Tibial nerve (tissue), 4 donors: Measurements from ENCODE around the gene FARP1. TPM values are rescaled to one million over a fixed set of nuclear protein-coding genes. Genes with fewer than 3 reads are reported as not detected.

ENCODE experiments used
- DNase-seq, 2 donors: peaks; one replicate each; pipeline ENCODE4 v3.0.0-alpha.2; 2019; ENCODE audit warnings: low spot score in 2 of 2
- H3K27ac ChIP-seq, 4 donors: fragments of 200-600 bp; sonication (generic) in 3 of 4; one replicate each; pipeline ENCODE4 v1.5.1; 2017 to 2019; ENCODE audit warnings: mild to moderate bottlenecking in 1 of 4
- H3K27me3 ChIP-seq, 2 donors: fragments of 200-600 bp; sonication (generic) in 1 of 2; one replicate each; pipeline versions ENCODE4 v1.5.1 to v1.6.0; 2017 to 2019
- H3K36me3 ChIP-seq, 3 donors: fragments of 200-600 bp; sonication (generic); one replicate each; pipeline ENCODE4 v1.5.1; 2018 to 2019
- H3K4me1 ChIP-seq, 4 donors: fragments of 200-600 bp; sonication (generic) in 3 of 4; one replicate each; pipeline ENCODE4 v1.5.1; 2017 to 2019
- H3K4me3 ChIP-seq, 4 donors: fragments of 200-600 bp; sonication (generic) in 3 of 4; one replicate each; pipeline ENCODE4 v1.5.1; 2017 to 2019; ENCODE audit warnings: mild to moderate bottlenecking in 1 of 4, moderate library complexity in 1 of 4
- H3K9me3 ChIP-seq, 4 donors: fragments of 200-600 bp; sonication (generic) in 3 of 4; one replicate each; pipeline ENCODE4 v1.5.1; 2017 to 2019
- EP300 ChIP-seq, 2 donors: sonication (generic); formaldehyde crosslinking; IDR thresholded peaks; one replicate each; pipeline ENCODE4 v1.6.1; 2017; ENCODE audit warnings: antibody characterized with exemption in 2 of 2, mild to moderate bottlenecking in 1 of 2
- POLR2A ChIP-seq, 2 donors: fragments of 450-650 bp; IDR thresholded peaks; one replicate each; pipeline ENCODE4 v1.6.1; 2017; ENCODE audit warnings: antibody characterized with exemption in 2 of 2, mild to moderate bottlenecking in 2 of 2, moderate library complexity in 2 of 2
- WGBS, 2 donors: methylation state at CpG; one replicate each; pipeline ENCODE4 v1.1.5; 2018; 5-methylcytosine and 5-hydroxymethylcytosine counted together
- total RNA-seq, 4 donors: library from RNA; depleted of rRNA; stranded (reverse); fragments of >200 nt; gene quantifications; one replicate each; pipeline ENCODE4 v1.1.0, GENCODE V29; 2016
- TF ChIP-seq, protein P1 (sequence below), 5 experiments: fragments of 200-600 bp in 3 of 5; fragments of 450-650 bp in 2 of 5; sonication (generic) in 3 of 5; IDR thresholded peaks; one replicate each; pipeline ENCODE4 v1.5.1; 2016 to 2019; ENCODE audit warnings: antibody characterized with exemption in 5 of 5, mild to moderate bottlenecking in 3 of 5, moderate library complexity in 2 of 5

Gene FARP1
- total RNA-seq, 4 donors from 2014 or later = 21.4 to 28.5 (median 24.9) TPM

DNA sequence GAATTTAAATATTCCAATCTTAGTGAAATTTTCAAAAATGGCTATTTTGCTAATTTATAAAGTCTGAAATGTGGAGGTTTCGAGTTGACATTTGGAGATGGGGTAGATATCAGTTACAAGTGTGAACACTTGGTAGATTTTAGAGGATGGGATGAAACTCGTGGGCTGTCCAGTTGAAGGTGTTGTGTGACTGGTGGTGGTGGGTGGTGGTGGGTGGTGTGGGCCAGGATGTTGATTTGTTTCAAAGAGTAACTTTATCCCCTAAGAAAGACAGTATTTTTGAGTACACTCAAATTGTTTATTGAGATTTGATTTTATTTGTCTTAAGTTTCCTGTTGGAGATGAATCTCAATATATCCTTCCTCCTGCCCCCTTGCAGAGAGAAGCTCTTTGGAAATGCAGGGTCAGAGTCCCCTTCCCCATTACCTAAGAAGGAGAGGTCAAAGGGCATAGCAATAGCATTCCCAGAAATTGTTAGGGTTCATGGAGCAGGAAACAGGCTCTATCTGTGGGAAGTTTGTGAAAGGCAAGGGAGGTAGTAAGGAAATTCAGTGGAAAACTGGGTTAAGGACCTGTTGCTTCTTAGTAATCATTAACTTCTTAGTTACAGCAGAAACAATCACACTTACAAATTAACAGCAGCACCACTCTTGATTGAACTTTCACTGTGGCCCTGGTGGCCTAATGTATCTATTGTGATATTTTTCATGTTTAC lies 167.7 kb downstream of the FARP1 start:
- H3K36me3 ChIP-seq = peaks cover 0 to 2% (median 0%) of the 10 kb centered on the region in 3 donors
- H3K4me3 ChIP-seq = no peak overlapping the region
- no peak for DNase-seq
- no peaks in the 10 kb centered on the region for H3K9me3 ChIP-seq
- H3K27me3 ChIP-seq = no peaks in the 10 kb centered on the region
- no peak for TF ChIP-seq EP300 (IDR thresholded peaks at IDR 0.05)
- no peak for TF ChIP-seq POLR2A (IDR thresholded peaks at IDR 0.05)
- TF ChIP-seq, protein P1, sequence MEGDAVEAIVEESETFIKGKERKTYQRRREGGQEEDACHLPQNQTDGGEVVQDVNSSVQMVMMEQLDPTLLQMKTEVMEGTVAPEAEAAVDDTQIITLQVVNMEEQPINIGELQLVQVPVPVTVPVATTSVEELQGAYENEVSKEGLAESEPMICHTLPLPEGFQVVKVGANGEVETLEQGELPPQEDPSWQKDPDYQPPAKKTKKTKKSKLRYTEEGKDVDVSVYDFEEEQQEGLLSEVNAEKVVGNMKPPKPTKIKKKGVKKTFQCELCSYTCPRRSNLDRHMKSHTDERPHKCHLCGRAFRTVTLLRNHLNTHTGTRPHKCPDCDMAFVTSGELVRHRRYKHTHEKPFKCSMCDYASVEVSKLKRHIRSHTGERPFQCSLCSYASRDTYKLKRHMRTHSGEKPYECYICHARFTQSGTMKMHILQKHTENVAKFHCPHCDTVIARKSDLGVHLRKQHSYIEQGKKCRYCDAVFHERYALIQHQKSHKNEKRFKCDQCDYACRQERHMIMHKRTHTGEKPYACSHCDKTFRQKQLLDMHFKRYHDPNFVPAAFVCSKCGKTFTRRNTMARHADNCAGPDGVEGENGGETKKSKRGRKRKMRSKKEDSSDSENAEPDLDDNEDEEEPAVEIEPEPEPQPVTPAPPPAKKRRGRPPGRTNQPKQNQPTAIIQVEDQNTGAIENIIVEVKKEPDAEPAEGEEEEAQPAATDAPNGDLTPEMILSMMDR (IDR thresholded peaks at IDR 0.05) = no peak
- no peak overlapping the region for H3K27ac ChIP-seq
- peaks cover 0 to 4% (median 0%) of the 10 kb centered on the region in 4 donors for H3K4me1 ChIP-seq
- 91 to 93% methylated on average over 2 of the region's 2 CpGs for WGBS, 2 donors

DNA sequence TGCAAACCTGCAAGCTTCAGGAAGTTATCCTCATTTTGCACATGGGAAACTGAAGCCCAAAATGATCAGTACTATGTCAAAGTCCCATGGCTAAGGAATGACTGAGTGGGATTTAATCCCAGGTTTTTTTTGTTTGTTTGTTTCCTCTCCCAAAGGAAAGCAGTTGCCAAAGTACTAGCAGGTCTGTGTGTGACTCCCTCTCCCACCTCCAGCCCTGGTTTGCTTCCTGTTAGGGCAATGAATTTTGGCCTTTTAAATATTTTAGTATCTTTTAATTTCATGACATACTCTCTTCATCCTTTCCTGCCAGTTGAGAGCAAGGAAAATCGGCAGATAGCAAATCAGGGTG lies 168.3 kb downstream of the FARP1 start:
- no peak overlapping the region for H3K4me3 ChIP-seq
- no peaks in the 10 kb centered on the region for H3K9me3 ChIP-seq
- WGBS, 2 donors = 79 to 89% methylated on average over 1 of the region's 1 CpG
- DNase-seq = no peak
- TF ChIP-seq, protein P1 (IDR thresholded peaks at IDR 0.05) = no peak
- TF ChIP-seq EP300 (IDR thresholded peaks at IDR 0.05) (no peak), POLR2A (IDR thresholded peaks at IDR 0.05) (no peak)
- no peaks in the 10 kb centered on the region for H3K27me3 ChIP-seq
- no peak overlapping the region for H3K27ac ChIP-seq
- H3K36me3 ChIP-seq = no peaks in the 10 kb centered on the region
- peaks cover 0 to 4% (median 0%) of the 10 kb centered on the region in 4 donors for H3K4me1 ChIP-seq

DNA sequence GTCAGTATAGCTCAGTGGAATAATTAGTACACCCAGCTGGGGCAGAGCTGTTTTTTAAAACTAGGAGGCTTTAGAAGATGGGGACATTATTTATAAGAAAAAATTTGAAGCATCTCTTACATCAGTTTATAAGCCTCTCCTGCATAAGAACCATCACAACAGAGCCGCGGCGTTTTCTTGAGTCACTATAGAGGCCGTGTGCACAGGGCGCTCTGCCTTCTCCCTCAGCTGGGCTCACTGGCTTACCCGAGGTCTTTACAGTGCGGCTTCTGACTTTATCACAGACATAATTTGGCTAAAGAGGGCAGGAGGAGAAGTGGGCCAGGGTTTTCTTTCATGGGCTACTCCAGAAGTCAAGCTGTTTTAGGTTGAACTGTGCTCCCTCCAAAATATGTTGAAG lies 169.7 kb downstream of the FARP1 start:
- no peak for DNase-seq
- H3K27ac ChIP-seq = no peak overlapping the region
- no peaks in the 10 kb centered on the region for H3K9me3 ChIP-seq
- no peak overlapping the region for H3K4me3 ChIP-seq
- 81 to 91% methylated on average over 7 of the region's 7 CpGs for WGBS, 2 donors
- H3K27me3 ChIP-seq = no peaks in the 10 kb centered on the region
- H3K4me1 ChIP-seq = peaks cover 0 to 4% (median 0%) of the 10 kb centered on the region in 4 donors
- no peaks in the 10 kb centered on the region for H3K36me3 ChIP-seq
- TF ChIP-seq EP300 (IDR thresholded peaks at IDR 0.05) (no peak), POLR2A (IDR thresholded peaks at IDR 0.05) (no peak)

DNA sequence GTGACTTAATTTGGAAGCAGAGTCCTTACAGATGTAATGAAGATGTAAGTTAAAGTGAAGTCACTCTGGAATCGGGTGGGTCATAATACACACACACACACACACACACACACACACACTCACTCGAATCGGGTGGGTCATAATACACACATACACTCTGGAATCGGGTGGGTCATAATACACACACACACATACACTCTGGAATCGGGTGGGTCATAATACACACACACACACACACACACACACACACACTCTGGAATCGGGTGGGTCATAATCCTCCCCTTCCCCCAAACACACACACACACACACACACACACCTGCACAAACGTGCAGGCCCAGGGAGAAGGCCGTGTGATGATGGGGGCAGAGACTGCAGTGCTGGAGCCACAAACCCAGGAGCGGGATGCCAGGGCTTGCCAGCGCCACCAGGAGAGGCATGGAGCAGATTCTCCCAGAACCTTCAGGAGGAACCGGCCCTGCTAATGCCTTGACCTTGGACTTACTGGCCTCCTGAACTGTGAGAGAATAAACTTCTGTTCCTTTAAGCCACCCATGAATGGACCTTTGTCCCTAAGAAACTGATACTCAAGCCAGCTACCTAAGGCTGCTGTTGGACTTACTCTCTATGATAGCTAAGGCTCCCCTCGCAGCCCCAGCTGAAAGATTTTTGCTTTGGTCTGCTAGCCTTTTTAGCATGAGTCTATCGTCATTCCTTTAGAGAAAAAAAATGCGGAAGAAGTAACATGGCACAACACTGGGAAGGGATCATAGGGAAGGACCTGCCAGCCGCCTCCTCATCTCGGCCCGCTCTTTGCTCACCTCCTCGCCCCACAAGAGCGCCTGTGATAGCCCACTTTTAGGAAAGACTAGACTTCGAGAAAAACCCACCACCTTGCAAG lies 170.4 kb downstream of the FARP1 start:
- 71 to 73% methylated on average over 19 to 20 of the region's 20 CpGs for WGBS, 2 donors
- Histone ChIP-seq H3K36me3 (no peaks in the 10 kb centered on the region), H3K4me3 (no peak overlapping the region), H3K27me3 (no peaks in the 10 kb centered on the region), H3K4me1 (peaks cover 0 to under 1% (median 0%) of the 10 kb centered on the region in 4 donors), H3K9me3 (no peaks in the 10 kb centered on the region), H3K27ac (no peak overlapping the region)
- TF ChIP-seq POLR2A (IDR thresholded peaks at IDR 0.05) = no peak
- TF ChIP-seq, protein P1 (IDR thresholded peaks at IDR 0.05) = no peak
- TF ChIP-seq EP300 (IDR thresholded peaks at IDR 0.05) = no peak
- no peak for DNase-seq

DNA sequence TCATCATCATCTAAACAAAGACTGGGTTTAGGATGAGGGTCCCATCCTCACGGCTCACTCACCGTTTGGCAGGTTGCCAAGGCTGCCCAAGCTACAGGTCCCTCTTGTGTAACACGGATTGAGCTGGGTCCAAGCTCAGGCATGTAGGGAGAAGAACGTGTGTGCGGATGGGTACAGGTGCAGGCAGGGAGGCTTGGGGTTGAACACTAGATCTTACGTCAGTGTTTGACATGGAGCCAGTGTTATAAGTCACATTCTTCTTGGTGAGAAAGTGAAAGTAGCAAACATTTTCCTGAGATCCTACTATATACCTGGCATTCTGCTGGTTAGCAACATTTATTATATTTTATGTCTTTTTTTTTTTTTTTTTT lies 171.0 kb downstream of the FARP1 start:
- H3K9me3 ChIP-seq = no peaks in the 10 kb centered on the region
- WGBS, 2 donors = 79 to 93% methylated on average over 6 of the region's 6 CpGs
- no peaks in the 10 kb centered on the region for H3K36me3 ChIP-seq
- no peaks in the 10 kb centered on the region for H3K4me1 ChIP-seq
- H3K4me3 ChIP-seq = no peak overlapping the region
- no peak for DNase-seq
- TF ChIP-seq EP300 (IDR thresholded peaks at IDR 0.05) (no peak), POLR2A (IDR thresholded peaks at IDR 0.05) (no peak)
- TF ChIP-seq, protein P1 (IDR thresholded peaks at IDR 0.05) = no peak
- no peak overlapping the region for H3K27ac ChIP-seq
- H3K27me3 ChIP-seq = no peaks in the 10 kb centered on the region
